Spleen (tissue), 11 donors: ENCODE results near the gene DDX17. TPM values are rescaled to one million over a fixed set of nuclear protein-coding genes. Genes with fewer than 3 reads are reported as not detected.

ENCODE experiments used
- DNase-seq: peaks from one replicate; pipeline ENCODE4 v3.0.0-alpha.2; 2020
- H3K27ac ChIP-seq, 8 donors: fragments of 200-600 bp; sonication (generic) in 7 of 8; 1 replicate in 4 of 8; 2 replicates in 4 of 8; pipeline versions ENCODE4 v1.5.0 to v1.8.0; 2016 to 2021; ENCODE audit warnings: inconsistent platforms in 4 of 8, mild to moderate bottlenecking in 4 of 8, moderate library complexity in 1 of 8
- H3K27me3 ChIP-seq, 7 donors: fragments of 200-600 bp; sonication (generic) in 6 of 7; replicated peaks in 1 of 7; 1 replicate in 4 of 7; 2 replicates in 3 of 7; pipeline versions ENCODE4 v1.5.0 to v1.8.0; 2016 to 2021; ENCODE audit warnings: inconsistent platforms in 3 of 7, mild to moderate bottlenecking in 1 of 7
- H3K36me3 ChIP-seq, 6 donors: fragments of 200-600 bp; sonication (generic) in 5 of 6; 1 replicate in 4 of 6; 2 replicates in 2 of 6; pipeline versions ENCODE4 v1.5.0 to v1.8.0; 2016 to 2021; ENCODE audit warnings: inconsistent platforms in 2 of 6
- H3K4me1 ChIP-seq, 6 donors: fragments of 200-600 bp; sonication (generic) in 5 of 6; 1 replicate in 3 of 6; 2 replicates in 3 of 6; pipeline versions ENCODE4 v1.5.0 to v1.8.0; 2016 to 2021; ENCODE audit warnings: inconsistent platforms in 3 of 6
- H3K4me3 ChIP-seq, 8 donors: fragments of 200-600 bp; sonication (generic) in 7 of 8; 1 replicate in 4 of 8; 2 replicates in 4 of 8; pipeline versions ENCODE4 v1.5.0 to v1.8.0; 2016 to 2021; ENCODE audit warnings: inconsistent platforms in 4 of 8, mild to moderate bottlenecking in 4 of 8, moderate library complexity in 2 of 8
- H3K9me3 ChIP-seq, 8 donors: fragments of 200-600 bp; sonication (generic) in 7 of 8; 1 replicate in 4 of 8; 2 replicates in 4 of 8; pipeline versions ENCODE4 v1.5.0 to v1.8.0; 2016 to 2021; ENCODE audit warnings: inconsistent platforms in 4 of 8
- POLR2A ChIP-seq, 3 donors: fragments of 450-650 bp; IDR thresholded peaks; one replicate each; pipeline ENCODE4 v1.5.1; 2017; ENCODE audit warnings: antibody characterized with exemption in 3 of 3, mild to moderate bottlenecking in 1 of 3
- POLR2AphosphoS5 ChIP-seq, 3 donors: sonication (generic); formaldehyde crosslinking; IDR thresholded peaks; one replicate each; pipeline ENCODE4 v1.5.1; 2017; ENCODE audit warnings: antibody characterized with exemption in 3 of 3
- WGBS, 5 donors: extraction: QIAGEN DNeasy Blood & Tissue Kit in 3 of 5; methylation state at CpG; one replicate each; pipeline versions ENCODE4 v1.1.5 to v1.1.7; 2013 to 2018; 5-methylcytosine and 5-hydroxymethylcytosine counted together
- intact Hi-C: fragments of 100-400 bp; cut with DNase I; formaldehyde crosslinking; loops from one replicate; pipeline ENCODE4 v1.15.0; 2023; ENCODE audit warnings: low total_unique reads
- polyA plus RNA-seq, 3 donors: library from polyadenylated mRNA; stranded (reverse); fragments of 200-250 nt; gene quantifications; one replicate each; pipeline ENCODE4 v1.2.1, GENCODE V29; 2013
- total RNA-seq, 7 donors: library from RNA; depleted of rRNA in 3 of 7; stranded (reverse); fragments of >200 nt in 3 of 7; fragmentation: NEBNext Ultra II Directional in 4 of 7; extraction: Animal tissue kit (Norgen Biotek cat#: 25700) in 4 of 7; gene quantifications; one replicate each; pipeline versions ENCODE4 v1.1.0 to v1.2.1, GENCODE V29; 2016 to 2021
- TF ChIP-seq, protein P1 (sequence below), 11 experiments: fragments of 200-600 bp in 7 of 11; fragments of 450-650 bp in 4 of 11; sonication (generic) in 4 of 11; IDR thresholded peaks in 8 of 11; conservative IDR thresholded peaks in 3 of 11; 1 replicate in 7 of 11; 2 replicates in 4 of 11; pipeline versions ENCODE4 v1.4.0 to v1.8.0; 2016 to 2021; ENCODE audit warnings: antibody characterized with exemption in 11 of 11, inconsistent platforms in 4 of 11, mild to moderate bottlenecking in 1 of 11
- donor health status: healthy with polysubstance abuse.
- donor health status: DM: no; HTN: no; CAD: no; lungs with moderate emphysema.
- donor health status: DM: no; HTN: no; CAD: no.
- donor health status: Bipolar disorder and iron deficiency.
- donor health status: healthy.
- donor health status: DM: no; HTN: no; CAD: no.
- donor health status: DM: yes; HTN: yes; CAD: no.

The DDX17 gene
- total and polyA plus RNA-seq, 10 donors = 150 to 818 (median 606) TPM

DNA sequence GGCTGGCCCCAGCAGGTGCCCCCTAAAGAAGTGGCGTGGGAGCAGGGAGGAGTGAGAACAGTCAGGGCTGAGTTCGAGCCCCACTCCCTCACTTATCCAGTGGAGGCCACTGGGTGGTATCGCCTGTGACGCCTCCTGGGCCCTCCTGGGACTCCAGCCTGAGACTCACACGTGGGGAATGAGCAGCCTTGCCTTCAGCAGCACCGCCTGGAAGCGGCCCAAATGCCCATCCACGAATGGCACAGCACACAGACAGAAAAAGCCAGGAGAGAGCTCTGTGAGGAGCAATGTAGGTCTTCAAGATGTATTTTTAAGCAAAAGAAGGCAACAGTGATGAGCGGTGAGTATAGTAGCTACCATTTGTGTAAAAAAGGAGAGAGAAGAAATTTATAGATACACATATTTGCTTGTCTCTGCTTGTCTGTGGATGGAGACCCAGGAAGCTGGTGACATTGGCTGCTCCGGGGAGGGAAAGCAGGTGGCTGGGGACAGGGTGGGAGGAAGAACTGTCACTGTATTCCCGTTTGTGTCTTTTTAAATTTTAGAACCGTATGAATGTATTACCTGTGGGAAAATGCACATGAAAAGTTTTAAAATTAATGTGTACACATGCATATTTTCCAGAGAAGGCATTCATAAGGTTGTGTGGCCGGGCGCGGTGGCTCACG, 64.4 kb downstream of the DDX17 start:
- TF ChIP-seq POLR2A (IDR thresholded peaks at IDR 0.05) (no peak), POLR2AphosphoS5 (IDR thresholded peaks at IDR 0.05) (no peak)
- TF ChIP-seq, protein P1, sequence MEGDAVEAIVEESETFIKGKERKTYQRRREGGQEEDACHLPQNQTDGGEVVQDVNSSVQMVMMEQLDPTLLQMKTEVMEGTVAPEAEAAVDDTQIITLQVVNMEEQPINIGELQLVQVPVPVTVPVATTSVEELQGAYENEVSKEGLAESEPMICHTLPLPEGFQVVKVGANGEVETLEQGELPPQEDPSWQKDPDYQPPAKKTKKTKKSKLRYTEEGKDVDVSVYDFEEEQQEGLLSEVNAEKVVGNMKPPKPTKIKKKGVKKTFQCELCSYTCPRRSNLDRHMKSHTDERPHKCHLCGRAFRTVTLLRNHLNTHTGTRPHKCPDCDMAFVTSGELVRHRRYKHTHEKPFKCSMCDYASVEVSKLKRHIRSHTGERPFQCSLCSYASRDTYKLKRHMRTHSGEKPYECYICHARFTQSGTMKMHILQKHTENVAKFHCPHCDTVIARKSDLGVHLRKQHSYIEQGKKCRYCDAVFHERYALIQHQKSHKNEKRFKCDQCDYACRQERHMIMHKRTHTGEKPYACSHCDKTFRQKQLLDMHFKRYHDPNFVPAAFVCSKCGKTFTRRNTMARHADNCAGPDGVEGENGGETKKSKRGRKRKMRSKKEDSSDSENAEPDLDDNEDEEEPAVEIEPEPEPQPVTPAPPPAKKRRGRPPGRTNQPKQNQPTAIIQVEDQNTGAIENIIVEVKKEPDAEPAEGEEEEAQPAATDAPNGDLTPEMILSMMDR (IDR thresholded peaks at IDR 0.05 in 8 of 11, conservative IDR thresholded peaks at IDR 0.05 in 3 of 11) = no peak
- H3K4me3 ChIP-seq = no peak overlapping the region
- DNase-seq = no peak
- peaks cover 0 to 58% (median 8%) of the 10 kb centered on the region in 7 donors for H3K27me3 ChIP-seq
- H3K27ac ChIP-seq = no peak overlapping the region
- H3K36me3 ChIP-seq = no peaks in the 10 kb centered on the region
- H3K4me1 ChIP-seq = no peaks in the 10 kb centered on the region
- H3K9me3 ChIP-seq = no peaks in the 10 kb centered on the region
- intact Hi-C loops = no loop called here
- WGBS, 5 donors = 74 to 81% (median 78%) methylated on average over 9 to 16 of the region's 16 CpGs

DNA sequence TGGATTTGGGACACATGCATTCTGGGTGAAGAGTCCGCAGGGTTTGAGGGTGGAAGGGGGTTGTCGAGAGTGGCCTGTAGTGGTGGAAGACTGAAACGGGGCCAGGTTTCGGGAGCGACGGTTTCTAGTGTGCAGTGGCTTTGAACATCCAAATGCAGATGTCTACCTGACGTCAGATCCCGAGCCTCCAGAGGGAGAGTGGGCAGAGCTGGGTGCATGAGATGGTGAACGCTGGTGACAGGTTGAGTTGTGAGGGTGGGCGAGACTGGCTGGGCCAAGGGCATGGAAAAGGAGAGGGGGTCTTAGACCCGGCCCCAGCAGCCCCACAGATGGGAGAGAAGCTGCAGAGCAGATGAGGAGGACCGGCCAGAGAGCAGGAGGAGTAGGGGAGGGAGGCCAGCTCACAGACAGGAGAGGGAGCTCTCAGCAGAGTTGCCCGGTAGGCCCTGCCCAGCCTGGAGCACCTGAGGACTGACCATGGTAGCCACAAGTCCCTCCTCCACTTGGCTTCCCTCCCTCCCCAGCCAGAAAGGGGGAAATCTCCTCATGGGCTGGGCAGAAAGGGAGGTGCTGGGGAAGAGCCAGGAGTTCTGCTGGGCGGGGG, 65.3 kb downstream of the DDX17 start:
- Histone ChIP-seq H3K4me1 (no peaks in the 10 kb centered on the region), H3K4me3 (no peak overlapping the region), H3K27ac (no peak overlapping the region), H3K36me3 (no peaks in the 10 kb centered on the region), H3K27me3 (peaks cover 0 to 50% (median 3%) of the 10 kb centered on the region in 7 donors), H3K9me3 (no peaks in the 10 kb centered on the region)
- intact Hi-C loops = no loop called here
- 78 to 88% (median 82%) methylated on average over 14 of the region's 14 CpGs for WGBS, 5 donors
- TF ChIP-seq, protein P1 (IDR thresholded peaks at IDR 0.05 in 8 of 11, conservative IDR thresholded peaks at IDR 0.05 in 3 of 11) = no peak
- TF ChIP-seq POLR2AphosphoS5 (IDR thresholded peaks at IDR 0.05) = no peak
- DNase-seq = no peak

DNA sequence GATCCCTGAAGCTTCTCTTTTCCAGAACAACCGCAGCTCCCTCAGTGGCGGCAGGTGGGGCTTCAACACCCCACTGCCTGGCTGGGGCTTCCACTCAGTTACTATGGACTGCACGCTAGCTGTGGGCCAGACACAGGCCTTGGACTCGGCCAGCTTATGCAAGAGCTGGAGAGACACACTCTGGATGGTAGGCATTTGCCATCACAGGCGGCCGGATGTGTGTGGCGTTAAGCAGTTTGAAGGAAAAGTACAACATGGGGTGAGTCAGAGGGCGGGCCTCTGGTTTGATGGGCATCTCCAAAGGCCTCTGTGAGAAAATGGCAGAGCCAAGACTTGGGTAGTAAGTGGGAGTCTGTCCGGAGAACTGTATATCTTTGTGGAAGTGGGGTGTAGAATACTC, 68.7 kb downstream of the DDX17 start:
- intact Hi-C loops = no loop called here
- Histone ChIP-seq H3K27me3 (peaks cover 0 to 30% (median 0%) of the 10 kb centered on the region in 7 donors), H3K4me1 (no peaks in the 10 kb centered on the region), H3K27ac (no peak overlapping the region), H3K36me3 (no peaks in the 10 kb centered on the region), H3K4me3 (no peak overlapping the region), H3K9me3 (no peaks in the 10 kb centered on the region)
- DNase-seq = no peak
- WGBS, 5 donors = 91 to 96% (median 95%) methylated on average over 9 of the region's 9 CpGs
- TF ChIP-seq POLR2AphosphoS5 (IDR thresholded peaks at IDR 0.05) (no peak), POLR2A (IDR thresholded peaks at IDR 0.05) (no peak)
- TF ChIP-seq, protein P1 (IDR thresholded peaks at IDR 0.05 in 8 of 11, conservative IDR thresholded peaks at IDR 0.05 in 3 of 11) = no peak

DNA sequence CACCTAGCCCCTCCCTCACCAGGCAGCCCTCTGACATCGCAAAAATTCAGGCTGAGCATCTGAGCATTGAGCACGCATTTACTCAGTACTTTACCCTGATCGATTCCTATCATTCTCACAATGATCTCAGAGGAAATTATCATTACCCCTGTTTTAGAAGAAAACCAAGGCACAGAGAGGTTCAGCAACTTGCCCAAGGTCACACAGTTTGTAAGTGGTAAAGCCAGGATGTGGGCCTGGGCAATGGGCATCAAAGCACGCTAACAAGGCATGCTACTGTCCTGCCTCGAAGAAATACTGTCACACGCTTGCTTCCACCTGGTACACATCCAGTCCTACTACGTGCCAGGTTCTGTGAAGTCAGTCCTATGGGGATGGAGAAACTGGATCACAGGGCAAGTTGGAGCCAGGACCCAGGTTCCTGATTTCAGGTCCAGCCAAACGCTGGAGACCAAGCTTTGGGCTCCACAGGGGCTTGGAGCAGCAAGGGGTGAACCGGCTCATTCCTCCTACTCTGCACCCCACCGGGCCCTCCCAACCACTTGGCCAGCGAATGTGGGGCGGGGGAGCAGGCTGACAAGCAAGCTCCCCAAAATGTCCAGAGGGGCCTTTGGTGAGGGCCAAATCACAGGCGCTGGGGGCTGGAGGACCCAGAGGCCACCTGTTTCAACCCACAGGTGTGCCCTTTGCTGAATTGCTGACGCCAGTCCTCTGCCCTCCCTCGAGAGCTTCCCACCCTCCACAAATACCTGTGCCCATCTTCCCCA, 69.3 kb downstream of the DDX17 start:
- H3K27ac ChIP-seq = no peak overlapping the region
- DNase-seq = no peak
- TF ChIP-seq POLR2AphosphoS5 (IDR thresholded peaks at IDR 0.05) (no peak), POLR2A (IDR thresholded peaks at IDR 0.05) (no peak)
- TF ChIP-seq, protein P1 (IDR thresholded peaks at IDR 0.05 in 8 of 11, conservative IDR thresholded peaks at IDR 0.05 in 3 of 11) = no peak
- intact Hi-C loops = no loop called here
- H3K4me3 ChIP-seq = no peak overlapping the region
- H3K4me1 ChIP-seq = no peaks in the 10 kb centered on the region
- no peaks in the 10 kb centered on the region for H3K36me3 ChIP-seq
- H3K27me3 ChIP-seq = peaks cover 0 to 30% (median 0%) of the 10 kb centered on the region in 7 donors
- no peaks in the 10 kb centered on the region for H3K9me3 ChIP-seq
- WGBS, 5 donors = 89 to 93% (median 90%) methylated on average over 13 to 15 of the region's 15 CpGs
